Measurements from ENCODE around the gene ADPGK. TPM values are rescaled to one million over a fixed set of nuclear protein-coding genes. Genes with fewer than 3 reads are reported as not detected.

The ADPGK gene
- total RNA-seq, 8 experiments from 2014 or later: 17.5 to 78.3 (median 28.7) TPM

DNA sequence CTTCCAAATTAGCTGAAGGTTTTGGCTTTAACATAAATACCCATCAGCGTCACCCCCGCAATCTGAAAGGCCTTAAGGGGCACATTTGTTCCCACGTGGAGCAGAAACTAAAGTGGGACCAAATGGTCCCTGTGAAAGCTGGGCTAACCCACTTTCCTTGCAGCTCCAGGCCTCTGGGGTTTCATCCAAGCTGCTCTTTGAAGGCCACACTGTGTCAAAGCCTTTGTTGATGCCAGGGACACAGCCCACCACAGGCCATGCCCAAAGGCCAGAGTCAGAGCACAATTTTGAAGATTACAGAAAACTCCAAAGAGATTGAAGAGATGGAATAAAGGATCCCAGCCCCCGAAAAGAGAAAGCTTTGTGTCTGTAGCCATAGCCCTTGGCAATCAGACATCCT, 2.7 kb upstream of the ADPGK start:
- no peak overlapping the region for H3K4me3 ChIP-seq
- 40 to 100% (median 88%) methylated on average over 1 to 4 of the region's 4 CpGs; no CpG with 5 or more reads in 5 of the 10 experiments for WGBS, 10 experiments
- no peak overlapping the region for H3K27ac ChIP-seq
- in situ Hi-C loops (cut with MboI; ENCODE audit: low pct_unique_long_range_greater_than_20kb in 2 of 9, low sequenced_read_pairs in 9 of 9, unreplicated experiment in 9 of 9): loop anchor here in 8 of 9 experiments (10.0 to 25.0 kb wide), 4 partner anchors 276 to 476 kb away; partner anchors contain the start of gene NEO1 (in 1 of the 8)
- no peak for ATAC-seq (replicated peaks in 6 of 8)
- H3K4me1 ChIP-seq (replicated peaks in 1 of 2): peaks cover 10 to 19% of the 10 kb centered on the region in 2 donors

GRCh38 chr15:72785841-72786240, 2.3 kb upstream of the ADPGK start:
- Histone ChIP-seq H3K4me1 (replicated peaks in 1 of 2) (peaks cover 10 to 19% of the 10 kb centered on the region in 2 donors), H3K4me3 (no peak overlapping the region), H3K27ac (no peak overlapping the region)
- no peak for ATAC-seq (replicated peaks in 6 of 8)
- in situ Hi-C loops (cut with MboI; ENCODE audit: low pct_unique_long_range_greater_than_20kb in 2 of 9, low sequenced_read_pairs in 9 of 9, unreplicated experiment in 9 of 9): loop anchor here in 8 of 9 experiments (10.0 to 25.0 kb wide), 4 partner anchors 276 to 476 kb away; partner anchors contain the start of gene NEO1 (in 1 of the 8)
- WGBS, 10 experiments: 20 to 100% (median 58%) methylated on average over 1 to 2 of the region's 2 CpGs; no CpG with 5 or more reads in 5 of the 10 experiments

- H3K27ac ChIP-seq: peak overlapping the region in 1 of 2 donors; percentile 34
- peak in 2 of 8 experiments; percentile 5 to 18 for ATAC-seq (replicated peaks in 6 of 8)
- H3K4me1 ChIP-seq (replicated peaks in 1 of 2): peaks cover 10 to 19% of the 10 kb centered on the region in 2 donors
- 36 to 96% (median 79%) methylated on average over 1 to 3 of the region's 4 CpGs; no CpG with 5 or more reads in 5 of the 10 experiments for WGBS, 10 experiments
- in situ Hi-C loops (cut with MboI; ENCODE audit: low pct_unique_long_range_greater_than_20kb in 2 of 9, low sequenced_read_pairs in 9 of 9, unreplicated experiment in 9 of 9): loop anchor here in 8 of 9 experiments (10.0 to 25.0 kb wide), 4 partner anchors 277 to 477 kb away; partner anchors contain the start of gene NEO1 (in 1 of the 8)
- no peak overlapping the region for H3K4me3 ChIP-seq
Observed at GRCh38 chr15:72785432-72785831, 1.9 kb upstream of the ADPGK start.

GRCh38 chr15:72784456-72784876, 908 bp upstream of the ADPGK start:
- H3K4me3 ChIP-seq: peak overlapping the region; percentile 71 to 85 (median 78)
- H3K4me1 ChIP-seq (replicated peaks in 1 of 2): peaks cover 10 to 19% of the 10 kb centered on the region in 2 donors
- H3K27ac ChIP-seq: peak overlapping the region; percentile 84
- peak in 1 of 8 experiments; percentile 61 for ATAC-seq (replicated peaks in 6 of 8)
- in situ Hi-C loops (cut with MboI; ENCODE audit: low pct_unique_long_range_greater_than_20kb in 2 of 9, low sequenced_read_pairs in 9 of 9, unreplicated experiment in 9 of 9): loop anchor here in 8 of 9 experiments (10.0 to 25.0 kb wide), 4 partner anchors 278 to 478 kb away; partner anchors contain the start of gene NEO1 (in 1 of the 8)
- 0 to 80% (median 67%) methylated on average over 1 to 7 of the region's 7 CpGs; no CpG with 5 or more reads in 1 of the 10 experiments for WGBS, 10 experiments

GRCh38 chr15:72783004-72783639, 436 bp downstream of the ADPGK start:
- Histone ChIP-seq H3K4me3 (peak overlapping the region; percentile 71 to 85 (median 78)), H3K27ac (peak overlapping the region; percentile 84), H3K4me1 (replicated peaks in 1 of 2) (peaks cover 10 to 19% of the 10 kb centered on the region in 2 donors)
- peak in 5 of 8 experiments; percentile 18 to 74 (median 28) for ATAC-seq (replicated peaks in 6 of 8)
- WGBS, 10 experiments: 0 to 2% (median 0%) methylated on average over 1 to 14 of the region's 52 CpGs; no CpG with 5 or more reads in 1 of the 10 experiments
- in situ Hi-C loops (cut with MboI; ENCODE audit: low pct_unique_long_range_greater_than_20kb in 2 of 9, low sequenced_read_pairs in 9 of 9, unreplicated experiment in 9 of 9): loop anchor here in 8 of 9 experiments (10.0 to 25.0 kb wide), 4 partner anchors 279 to 479 kb away; partner anchors contain the start of gene NEO1 (in 1 of the 8)

- peak in 2 of 8 experiments; percentile 3 for ATAC-seq (replicated peaks in 6 of 8)
- in situ Hi-C loops (cut with MboI; ENCODE audit: low pct_unique_long_range_greater_than_20kb in 2 of 9, low sequenced_read_pairs in 9 of 9, unreplicated experiment in 9 of 9): loop anchor here in 8 of 9 experiments (10.0 to 25.0 kb wide), 4 partner anchors 280 to 480 kb away; partner anchors contain the start of gene NEO1 (in 1 of the 8)
Observed at GRCh38 chr15:72782274-72783003, 1.1 kb downstream of the ADPGK start.

GRCh38 chr15:72781631-72782030, 1.9 kb downstream of the ADPGK start:
- ATAC-seq (replicated peaks in 6 of 8): no peak
- WGBS, 10 experiments: 49 to 100% (median 80%) methylated on average over 2 to 6 of the region's 6 CpGs; no CpG with 5 or more reads in 1 of the 10 experiments
- H3K27ac ChIP-seq: no peak overlapping the region
- peaks cover 10 to 19% of the 10 kb centered on the region in 2 donors for H3K4me1 ChIP-seq (replicated peaks in 1 of 2)
- in situ Hi-C loops (cut with MboI; ENCODE audit: low pct_unique_long_range_greater_than_20kb in 2 of 9, low sequenced_read_pairs in 9 of 9, unreplicated experiment in 9 of 9): loop anchor here in 8 of 9 experiments (10.0 to 25.0 kb wide), 4 partner anchors 281 to 481 kb away; partner anchors contain the start of gene NEO1 (in 1 of the 8)
- no peak overlapping the region for H3K4me3 ChIP-seq

More at GRCh38 chr15:72782274-72783003, 1.1 kb downstream of the ADPGK start:
- peaks cover 10 to 19% of the 10 kb centered on the region in 2 donors for H3K4me1 ChIP-seq (replicated peaks in 1 of 2)
- 6 to 69% (median 38%) methylated on average over 2 to 14 of the region's 14 CpGs; no CpG with 5 or more reads in 1 of the 10 experiments for WGBS, 10 experiments
- peak overlapping the region; percentile 71 to 85 (median 78) for H3K4me3 ChIP-seq
- peak overlapping the region; percentile 84 for H3K27ac ChIP-seq

- H3K27ac ChIP-seq: no peak overlapping the region
- peaks cover 2 to 4% of the 10 kb centered on the region in 2 donors for H3K4me1 ChIP-seq (replicated peaks in 1 of 2)
- in situ Hi-C loops (cut with MboI; ENCODE audit: low pct_unique_long_range_greater_than_20kb in 2 of 9, low sequenced_read_pairs in 9 of 9, unreplicated experiment in 9 of 9): loop anchor here in 8 of 9 experiments (25.0 kb wide), 3 partner anchors 284 to 484 kb away; partner anchors contain the start of gene NEO1 (in 1 of the 8)
- ATAC-seq (replicated peaks in 6 of 8): no peak
- no peak overlapping the region for H3K4me3 ChIP-seq
- WGBS, 10 experiments: 50 to 98% (median 80%) methylated on average over 1 to 6 of the region's 6 CpGs; no CpG with 5 or more reads in 1 of the 10 experiments
Observed at GRCh38 chr15:72778796-72779195, 4.8 kb downstream of the ADPGK start.

DNA sequence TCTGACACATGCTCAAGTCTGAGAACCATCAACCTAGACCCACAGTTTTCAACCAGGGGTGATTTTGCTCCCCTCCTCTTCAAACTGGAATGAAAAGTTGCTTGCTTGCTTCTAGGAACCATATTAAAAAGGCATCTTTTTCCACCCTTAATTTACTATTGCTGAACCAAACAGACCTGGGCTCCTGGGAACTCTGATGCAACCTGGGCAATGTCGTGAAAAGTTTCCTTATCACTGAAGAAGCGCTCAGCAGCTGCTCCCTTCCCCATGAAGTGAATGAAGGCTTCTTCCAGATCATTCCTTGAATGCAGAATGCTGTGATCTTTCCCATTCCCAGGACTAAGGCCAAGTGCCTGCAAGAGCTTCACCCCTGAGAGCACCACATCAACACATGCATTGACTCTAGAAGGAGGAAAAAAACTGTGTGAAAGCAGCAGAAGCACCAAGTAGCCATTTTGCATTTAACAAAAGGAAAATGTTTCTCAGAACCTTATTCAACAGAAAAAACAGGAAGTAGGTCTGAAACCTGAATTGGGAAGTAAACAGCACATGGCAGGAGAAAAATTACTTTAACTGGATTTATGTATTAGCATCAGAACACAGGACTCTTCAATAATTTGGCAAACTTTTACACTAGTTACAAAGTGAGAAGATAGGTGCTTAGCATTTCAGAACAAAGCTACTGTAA, 8.7 kb downstream of the ADPGK start:
- H3K4me1 ChIP-seq (replicated peaks in 1 of 2): no peaks in the 10 kb centered on the region
- no peak overlapping the region for H3K4me3 ChIP-seq
- in situ Hi-C loops (cut with MboI; ENCODE audit: low pct_unique_long_range_greater_than_20kb in 2 of 9, low sequenced_read_pairs in 9 of 9, unreplicated experiment in 9 of 9): loop anchor here in 8 of 9 experiments (25.0 kb wide), 3 partner anchors 287 to 487 kb away; partner anchors contain the start of gene NEO1 (in 1 of the 8)
- no peak overlapping the region for H3K27ac ChIP-seq
- no peak for ATAC-seq (replicated peaks in 6 of 8)
- 80 to 100% (median 96%) methylated on average over 1 to 2 of the region's 2 CpGs; no CpG with 5 or more reads in 5 of the 10 experiments for WGBS, 10 experiments

- Histone ChIP-seq H3K27ac (no peak overlapping the region), H3K4me3 (no peak overlapping the region), H3K4me1 (replicated peaks in 1 of 2) (no peaks in the 10 kb centered on the region)
- ATAC-seq (replicated peaks in 6 of 8): no peak
- in situ Hi-C loops (cut with MboI; ENCODE audit: low pct_unique_long_range_greater_than_20kb in 2 of 9, low sequenced_read_pairs in 9 of 9, unreplicated experiment in 9 of 9): no loop called here
- 0 to 100% (median 58%) methylated on average over 1 of the region's 1 CpG; no CpG with 5 or more reads in 4 of the 10 experiments for WGBS, 10 experiments
Observed at GRCh38 chr15:72771329-72771725, 12.2 kb downstream of the ADPGK start.

GRCh38 chr15:72770673-72771328, 12.8 kb downstream of the ADPGK start:
- in situ Hi-C loops (cut with MboI; ENCODE audit: low pct_unique_long_range_greater_than_20kb in 2 of 9, low sequenced_read_pairs in 9 of 9, unreplicated experiment in 9 of 9): no loop called here
- no peak overlapping the region for H3K27ac ChIP-seq
- ATAC-seq (replicated peaks in 6 of 8): no peak
- no peaks in the 10 kb centered on the region for H3K4me1 ChIP-seq (replicated peaks in 1 of 2)
- no peak overlapping the region for H3K4me3 ChIP-seq
- 45 to 100% (median 89%) methylated on average over 1 to 6 of the region's 6 CpGs; no CpG with 5 or more reads in 1 of the 10 experiments for WGBS, 10 experiments
